DMS153 (cell line): Measurements from ENCODE around the gene AK1.

ENCODE experiments used
- DNase-seq: peaks from one replicate; lab custom pipeline; 2025; lab: John Stamatoyannopoulos, UW

The AK1 gene

GRCh38 chr9:127817881-127818434, 59.5 kb downstream of the AK1 start:
- no peak for DNase-seq

DNA sequence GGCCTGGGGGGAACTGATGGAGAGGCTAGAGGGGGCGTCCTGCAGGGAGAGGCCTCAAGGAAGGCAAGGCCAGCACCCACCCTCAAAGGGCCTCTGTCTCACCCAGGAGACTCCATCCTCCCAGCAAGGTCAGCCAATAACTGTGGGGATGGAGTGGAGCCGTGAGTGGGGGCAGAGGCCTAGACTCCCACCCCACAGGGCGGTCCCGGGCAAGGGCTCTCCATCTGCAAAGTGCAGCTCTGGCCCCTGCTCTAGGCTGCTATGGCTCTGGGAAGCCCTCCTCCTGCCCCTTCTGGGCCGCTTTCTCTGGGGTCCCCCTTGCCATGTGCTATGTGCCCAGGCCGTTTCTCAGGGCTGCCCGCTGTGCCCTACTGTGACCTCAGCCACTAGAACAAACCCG, 60.7 kb downstream of the AK1 start:
- no peak for DNase-seq
